Measurements from ENCODE around the gene COPS4.
"Not testable (repeated sequence)": the region's sequence is repeated elsewhere in the genome, so short reads cannot be mapped to it uniquely, and the experiment has no call there.

DNA sequence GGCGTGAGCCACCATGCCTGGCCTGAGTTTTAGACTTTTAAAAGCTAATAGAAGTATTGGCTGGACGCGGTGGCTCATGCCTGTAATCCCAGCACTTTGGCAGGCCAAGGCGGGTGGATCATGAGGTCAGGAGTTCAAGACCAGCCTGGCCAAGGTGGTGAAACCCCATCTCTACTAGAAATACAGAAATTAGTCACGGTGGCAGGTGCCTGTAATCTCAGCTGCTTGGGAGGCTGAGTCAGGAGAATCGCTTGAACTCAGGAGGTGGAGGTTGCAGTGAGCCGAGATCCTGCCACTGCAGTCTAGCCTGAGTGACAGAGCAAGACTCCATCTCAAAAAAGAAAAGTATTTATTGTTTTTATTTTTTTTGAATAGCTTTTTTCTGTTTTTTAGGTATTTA lies 39.8 kb downstream of the COPS4 start:
- not testable (repeated sequence) for TF ChIP-seq CTCF (IDR thresholded peaks at IDR 0.05); ZFX (IDR thresholded peaks at IDR 0.05; ENCODE audit: borderline replicate concordance)
